OCI-LY7 (cell line): Measurements from ENCODE around the gene RGS2.

Experiments used
- EZH2phosphoT487 ChIP-seq: fragments of 200-600 bp; sonication (generic); IDR thresholded peaks from 2 replicates; pipeline ENCODE4 v1.6.1; 2018; ENCODE audit warnings: low read depth, borderline replicate concordance, mild to moderate bottlenecking, mixed run types, antibody characterized with exemption, low read length, moderate library complexity, mixed read lengths
- TF ChIP-seq, protein P1 (sequence below): fragments of 200-600 bp; sonication (generic); conservative IDR thresholded peaks from 2 replicates; pipeline ENCODE4 v1.5.1; 2014; ENCODE audit warnings: mild to moderate bottlenecking, antibody characterized with exemption, low read length, moderate library complexity, mixed read lengths

GRCh38 chr1:192776206-192776605, 32.6 kb upstream of the RGS2 start:
- TF ChIP-seq, protein P1, sequence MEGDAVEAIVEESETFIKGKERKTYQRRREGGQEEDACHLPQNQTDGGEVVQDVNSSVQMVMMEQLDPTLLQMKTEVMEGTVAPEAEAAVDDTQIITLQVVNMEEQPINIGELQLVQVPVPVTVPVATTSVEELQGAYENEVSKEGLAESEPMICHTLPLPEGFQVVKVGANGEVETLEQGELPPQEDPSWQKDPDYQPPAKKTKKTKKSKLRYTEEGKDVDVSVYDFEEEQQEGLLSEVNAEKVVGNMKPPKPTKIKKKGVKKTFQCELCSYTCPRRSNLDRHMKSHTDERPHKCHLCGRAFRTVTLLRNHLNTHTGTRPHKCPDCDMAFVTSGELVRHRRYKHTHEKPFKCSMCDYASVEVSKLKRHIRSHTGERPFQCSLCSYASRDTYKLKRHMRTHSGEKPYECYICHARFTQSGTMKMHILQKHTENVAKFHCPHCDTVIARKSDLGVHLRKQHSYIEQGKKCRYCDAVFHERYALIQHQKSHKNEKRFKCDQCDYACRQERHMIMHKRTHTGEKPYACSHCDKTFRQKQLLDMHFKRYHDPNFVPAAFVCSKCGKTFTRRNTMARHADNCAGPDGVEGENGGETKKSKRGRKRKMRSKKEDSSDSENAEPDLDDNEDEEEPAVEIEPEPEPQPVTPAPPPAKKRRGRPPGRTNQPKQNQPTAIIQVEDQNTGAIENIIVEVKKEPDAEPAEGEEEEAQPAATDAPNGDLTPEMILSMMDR: no peak
- no peak for TF ChIP-seq EZH2phosphoT487
